ENCODE results near the gene FGF18. TPM values are rescaled to one million over a fixed set of nuclear protein-coding genes. Genes with fewer than 3 reads are reported as not detected.

Gene FGF18
- total and polyA plus RNA-seq, 2 of the 4 experiments (the other 2 are of a cell fraction): 0.15 TPM; not detected in 1

- Histone ChIP-seq H4K5ac (ENCODE audit: low read depth, low read length) (no peak overlapping the region), H2BK15ac (ENCODE audit: low read depth, low read length) (no peak overlapping the region), H3K56ac (ENCODE audit: extremely low read depth, insufficient read depth, low read length) (no peak overlapping the region), H2BK120ac (ENCODE audit: low read depth, low read length) (no peak overlapping the region), H2AFZ (replicated peaks; ENCODE audit: low read length, poor library complexity) (no peak overlapping the region), H3K27ac (ENCODE audit: insufficient read depth, low read length) (no peak overlapping the region), H3K4me2 (ENCODE audit: low read depth, low read length) (no peak overlapping the region), H3K23ac (ENCODE audit: low read depth, low read length) (no peak overlapping the region), H3K18ac (ENCODE audit: low read depth, low read length) (no peak overlapping the region), H3K4me3 (ENCODE audit: insufficient read depth, low read depth, low read length) (no peak overlapping the region), H3K9me3 (ENCODE audit: control insufficient read depth, insufficient read depth, low read length) (no peaks in the 10 kb centered on the region), H3K79me1 (ENCODE audit: low read depth in 1 of 2, low read length in 2 of 2) (no peaks in the 10 kb centered on the region), H3K9me1 (ENCODE audit: insufficient read depth, low read length) (no peaks in the 10 kb centered on the region), H4K91ac (ENCODE audit: insufficient read depth, low read depth, low read length) (no peak overlapping the region), H2AK9ac (replicated peaks; ENCODE audit: low read depth, low read length, poor library complexity) (no peak overlapping the region), H3K9ac (ENCODE audit: low read depth, low read length) (no peak overlapping the region), H3K27me3 (ENCODE audit: control insufficient read depth, insufficient read depth, low read length) (peaks cover 20% of the 10 kb centered on the region; the same call in 1 of the 2 replicates), H2BK5ac (ENCODE audit: low read depth, low read length, poor library complexity, severe bottlenecking) (no peak overlapping the region), H2BK20ac (ENCODE audit: low read depth, low read length) (no peak overlapping the region), H3K36me3 (ENCODE audit: control insufficient read depth, insufficient read depth, low read length) (no peaks in the 10 kb centered on the region), H4K8ac (ENCODE audit: low read depth in 2 of 2, low read length in 2 of 2) (no peak overlapping the region), H3K4me1 (ENCODE audit: control insufficient read depth, insufficient read depth, low read length) (no peaks in the 10 kb centered on the region), H2AK5ac (ENCODE audit: low read depth, low read length) (no peak overlapping the region), H4K20me1 (ENCODE audit: insufficient read depth, low read length) (no peaks in the 10 kb centered on the region), H3K4ac (ENCODE audit: low read depth, low read length) (no peak overlapping the region), H3K14ac (replicated peaks; ENCODE audit: low read depth, low read length) (no peak overlapping the region)
- DNase-seq (no peak), ATAC-seq (ENCODE audit: low read depth) (no peak)
- TF ChIP-seq, protein P1, sequence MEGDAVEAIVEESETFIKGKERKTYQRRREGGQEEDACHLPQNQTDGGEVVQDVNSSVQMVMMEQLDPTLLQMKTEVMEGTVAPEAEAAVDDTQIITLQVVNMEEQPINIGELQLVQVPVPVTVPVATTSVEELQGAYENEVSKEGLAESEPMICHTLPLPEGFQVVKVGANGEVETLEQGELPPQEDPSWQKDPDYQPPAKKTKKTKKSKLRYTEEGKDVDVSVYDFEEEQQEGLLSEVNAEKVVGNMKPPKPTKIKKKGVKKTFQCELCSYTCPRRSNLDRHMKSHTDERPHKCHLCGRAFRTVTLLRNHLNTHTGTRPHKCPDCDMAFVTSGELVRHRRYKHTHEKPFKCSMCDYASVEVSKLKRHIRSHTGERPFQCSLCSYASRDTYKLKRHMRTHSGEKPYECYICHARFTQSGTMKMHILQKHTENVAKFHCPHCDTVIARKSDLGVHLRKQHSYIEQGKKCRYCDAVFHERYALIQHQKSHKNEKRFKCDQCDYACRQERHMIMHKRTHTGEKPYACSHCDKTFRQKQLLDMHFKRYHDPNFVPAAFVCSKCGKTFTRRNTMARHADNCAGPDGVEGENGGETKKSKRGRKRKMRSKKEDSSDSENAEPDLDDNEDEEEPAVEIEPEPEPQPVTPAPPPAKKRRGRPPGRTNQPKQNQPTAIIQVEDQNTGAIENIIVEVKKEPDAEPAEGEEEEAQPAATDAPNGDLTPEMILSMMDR (conservative IDR thresholded peaks at IDR 0.05; ENCODE audit: low read depth, low read length): no peak
- in situ Hi-C loops (cut with MboI; ENCODE audit: low sequenced_read_pairs) (no loop called here), dilution Hi-C loops (cut with HindIII; ENCODE audit: low sequenced_read_pairs, unreplicated experiment) (no loop called here), intact Hi-C loops (cut with micrococcal nuclease) (no loop called here)
- CTCF ChIA-PET: no interaction called here
- 80% methylated on average over 1 of the region's 15 CpGs; no CpG with 5 or more reads in 1 of the 2 experiments for WGBS, 2 experiments (ENCODE audit: extremely low coverage in 2 of 2, insufficient read length in 1 of 2)
- no TSS peak for BruUV-seq (replicated peaks)
- POLR2A ChIA-PET (ENCODE audit: unreplicated experiment): no interaction called here
Observed at GRCh38 chr5:171462136-171462927, 42.9 kb downstream of the FGF18 start.
